Measurements from ENCODE around the gene ATG16L2. TPM values are rescaled to one million over a fixed set of nuclear protein-coding genes. Genes with fewer than 3 reads are reported as not detected.

The ATG16L2 gene
- total RNA-seq, 1 experiment from 2014 or later, result 22.2 TPM

GRCh38 chr11:72814286-72815109 lies at the start of gene ATG16L2 (continued):
- TF ChIP-seq E2F1 (CRISPR knock-in tag; IDR thresholded peaks at IDR 0.05) (0 out of 2 replicates have a peak, but pooled peaks have one; percentile 65), JAZF1 (CRISPR knock-in tag; IDR thresholded peaks at IDR 0.05) (no peak), ZNF671 (CRISPR knock-in tag; IDR thresholded peaks at IDR 0.05) (no peak), KAT7 (CRISPR knock-in tag; IDR thresholded peaks at IDR 0.05; ENCODE audit: borderline replicate concordance) (0 out of 2 replicates have a peak, but pooled peaks have one; percentile 72), ZSCAN18 (CRISPR knock-in tag; IDR thresholded peaks at IDR 0.05) (no peak), SMAD3 (CRISPR knock-in tag; IDR thresholded peaks at IDR 0.05; ENCODE audit: borderline replicate concordance) (no peak), USF2 (CRISPR knock-in tag; IDR thresholded peaks at IDR 0.05) (no peak; the same call in 1 of the 2 replicates), ATF3 (CRISPR knock-in tag; conservative IDR thresholded peaks at IDR 0.05) (no peak), ATF1 (CRISPR knock-in tag; IDR thresholded peaks at IDR 0.05) (no peak), SP1 (CRISPR knock-in tag; conservative IDR thresholded peaks at IDR 0.05) (peak; percentile 75), CREM (CRISPR knock-in tag; IDR thresholded peaks at IDR 0.05) (no peak), NR2C2 (CRISPR knock-in tag; IDR thresholded peaks at IDR 0.05) (0 out of 2 replicates have a peak, but pooled peaks have one; percentile 47), ERG (CRISPR knock-in tag; IDR thresholded peaks at IDR 0.05) (no peak), ZBTB21 (CRISPR knock-in tag; IDR thresholded peaks at IDR 0.05; ENCODE audit: borderline replicate concordance) (0 out of 2 replicates have a peak, but pooled peaks have one; percentile 58), CBFB (CRISPR knock-in tag; IDR thresholded peaks at IDR 0.05; ENCODE audit: low read depth) (no peak), PREB (CRISPR knock-in tag; IDR thresholded peaks at IDR 0.05; ENCODE audit: borderline replicate concordance) (no peak), EMX1 (CRISPR knock-in tag; IDR thresholded peaks at IDR 0.05) (no peak), ATF6 (CRISPR knock-in tag; IDR thresholded peaks at IDR 0.05) (no peak), ZNF219 (CRISPR knock-in tag; IDR thresholded peaks at IDR 0.05; ENCODE audit: borderline replicate concordance) (no peak; the same call in 1 of the 2 replicates), ZNF425 (CRISPR knock-in tag; conservative IDR thresholded peaks at IDR 0.05) (no peak), SOX15 (CRISPR knock-in tag; IDR thresholded peaks at IDR 0.05) (no peak), ATF2 (CRISPR knock-in tag; IDR thresholded peaks at IDR 0.05; ENCODE audit: borderline replicate concordance, low read depth) (no peak), ZNF512 (CRISPR knock-in tag; IDR thresholded peaks at IDR 0.05; ENCODE audit: borderline replicate concordance) (no peak)
